Measurements from ENCODE around the gene LIPE.
"Not testable (repeated sequence)": the region's sequence is repeated elsewhere in the genome, so short reads cannot be mapped to it uniquely, and the experiment has no call there.

Gene LIPE

DNA sequence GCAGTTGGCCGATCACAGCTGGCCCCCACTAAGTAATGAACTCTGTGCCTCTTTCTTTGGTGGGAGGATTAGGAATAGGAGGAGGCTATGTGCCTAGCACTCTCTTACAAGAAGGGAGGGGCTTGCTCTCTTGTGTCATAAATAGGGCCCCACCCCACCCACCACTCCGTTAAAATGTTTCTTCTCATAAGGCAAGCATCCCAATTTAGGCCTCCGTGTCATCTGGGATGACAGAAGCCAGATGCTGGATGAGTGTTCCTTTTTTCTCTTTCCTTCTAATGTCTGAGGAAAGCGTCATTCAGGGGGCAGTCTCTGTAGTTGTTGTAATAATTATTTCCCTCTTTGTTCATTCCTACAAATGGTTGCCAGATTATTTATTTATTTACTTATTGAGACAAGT is at the start of gene LIPE:
Gene LIPE, minus strand, starts transcription at position 76 of the 400 bp plus-strand sequence. CDS start 239 bp downstream, outside the sequence.
- H3K27me3 Mint-ChIP-seq = no peaks in the 10 kb centered on the region
- no peak within 1 kb of the TSS for H3K4me3 Mint-ChIP-seq
- H3K36me3 Mint-ChIP-seq (ENCODE audit: low read depth) = no peaks in the 10 kb centered on the region
- H3K4me1 Mint-ChIP-seq (ENCODE audit: low read depth) = peaks cover 19% of the 10 kb centered on the region
- H3K9me3 Mint-ChIP-seq = no peaks in the 10 kb centered on the region
- no peak within 1 kb of the TSS for H3K27ac Mint-ChIP-seq

GRCh38 chr19:42475366-42475765 is 48.2 kb upstream of the LIPE start:
- no peaks in the 10 kb centered on the region for H3K9me3 Mint-ChIP-seq
- peaks cover 5% of the 10 kb centered on the region for H3K4me1 Mint-ChIP-seq (ENCODE audit: low read depth)
- no peaks in the 10 kb centered on the region for H3K36me3 Mint-ChIP-seq (ENCODE audit: low read depth)
- no peak overlapping the region for H3K27ac Mint-ChIP-seq
- no peaks in the 10 kb centered on the region for H3K27me3 Mint-ChIP-seq
- no peak overlapping the region for H3K4me3 Mint-ChIP-seq

DNA sequence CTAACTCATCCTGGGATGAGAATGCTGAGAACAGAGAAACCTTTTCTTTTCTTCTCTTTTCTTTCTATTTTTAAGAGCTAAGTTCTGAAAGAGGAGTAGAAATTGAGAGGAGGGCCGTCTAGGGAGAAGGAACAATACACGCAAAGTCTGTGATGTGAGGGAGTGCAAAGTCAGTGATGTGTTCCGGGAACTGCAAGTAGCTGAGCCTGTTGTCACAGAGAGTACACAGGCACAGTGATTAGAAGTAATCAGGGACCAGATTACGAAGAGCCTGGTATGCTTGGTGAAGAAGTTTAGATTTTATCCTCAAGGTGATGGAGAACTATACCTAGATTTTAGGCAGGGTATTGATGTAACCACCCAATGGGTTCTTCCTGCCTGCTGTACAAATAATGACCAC is 47.6 kb upstream of the LIPE start:
- peaks cover 8% of the 10 kb centered on the region for H3K4me1 Mint-ChIP-seq (ENCODE audit: low read depth)
- H3K27me3 Mint-ChIP-seq = no peaks in the 10 kb centered on the region
- H3K9me3 Mint-ChIP-seq = no peaks in the 10 kb centered on the region
- H3K4me3 Mint-ChIP-seq = no peak overlapping the region
- no peaks in the 10 kb centered on the region for H3K36me3 Mint-ChIP-seq (ENCODE audit: low read depth)
- no peak overlapping the region for H3K27ac Mint-ChIP-seq

GRCh38 chr19:42473686-42474085 is 46.5 kb upstream of the LIPE start:
- Mint-ChIP-seq H3K27ac (no peak overlapping the region), H3K9me3 (no peaks in the 10 kb centered on the region), H3K4me1 (ENCODE audit: low read depth) (peaks cover 15% of the 10 kb centered on the region), H3K27me3 (no peaks in the 10 kb centered on the region), H3K4me3 (no peak overlapping the region), H3K36me3 (ENCODE audit: low read depth) (no peaks in the 10 kb centered on the region)

- Mint-ChIP-seq H3K4me3 (no peak overlapping the region), H3K36me3 (ENCODE audit: low read depth) (no peaks in the 10 kb centered on the region), H3K9me3 (no peaks in the 10 kb centered on the region), H3K4me1 (ENCODE audit: low read depth) (peaks cover 24% of the 10 kb centered on the region), H3K27me3 (no peaks in the 10 kb centered on the region), H3K27ac (no peak overlapping the region)
Observed at GRCh38 chr19:42472402-42473147, 45.4 kb upstream of the LIPE start.

GRCh38 chr19:42471554-42472249 is 44.5 kb upstream of the LIPE start:
- H3K27ac Mint-ChIP-seq = no peak overlapping the region
- no peaks in the 10 kb centered on the region for H3K9me3 Mint-ChIP-seq
- H3K36me3 Mint-ChIP-seq (ENCODE audit: low read depth) = no peaks in the 10 kb centered on the region
- H3K4me3 Mint-ChIP-seq = no peak overlapping the region
- H3K4me1 Mint-ChIP-seq (ENCODE audit: low read depth) = peaks cover 32% of the 10 kb centered on the region
- H3K27me3 Mint-ChIP-seq = no peaks in the 10 kb centered on the region

GRCh38 chr19:42469311-42470235 is 42.4 kb upstream of the LIPE start:
- H3K36me3 Mint-ChIP-seq (ENCODE audit: low read depth) = no peaks in the 10 kb centered on the region
- H3K4me3 Mint-ChIP-seq = peak overlapping the region; percentile 51
- no peaks in the 10 kb centered on the region for H3K27me3 Mint-ChIP-seq
- H3K4me1 Mint-ChIP-seq (ENCODE audit: low read depth) = peaks cover 43% of the 10 kb centered on the region
- H3K27ac Mint-ChIP-seq = peak overlapping the region; percentile 93
- no peaks in the 10 kb centered on the region for H3K9me3 Mint-ChIP-seq

DNA sequence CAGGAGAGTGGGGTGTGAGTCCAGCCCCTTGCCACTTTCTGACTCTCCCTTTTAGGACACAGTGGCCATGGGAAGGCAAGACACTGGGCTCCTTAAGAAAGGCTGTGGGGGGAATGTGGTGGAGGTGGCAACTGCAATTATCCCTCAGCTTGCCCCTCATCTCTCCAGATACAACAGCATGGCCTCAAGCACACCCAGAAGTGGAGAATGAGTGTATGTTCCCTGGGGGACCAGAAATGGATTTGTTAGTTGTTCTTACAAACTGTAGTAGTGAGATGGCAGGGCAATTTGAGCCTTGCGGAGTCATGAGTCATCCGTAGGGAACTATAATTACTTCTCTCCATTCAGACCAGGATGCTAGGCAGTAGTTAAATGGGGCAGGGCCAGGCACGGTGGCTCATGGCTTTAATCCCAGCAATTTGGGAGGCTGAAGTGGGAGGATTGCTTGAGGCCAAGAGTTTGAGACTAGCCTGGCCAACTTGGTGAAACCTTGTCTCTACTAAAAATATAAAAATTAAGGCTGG is 41.1 kb upstream of the LIPE start:
- Mint-ChIP-seq H3K4me1 (ENCODE audit: low read depth) (peaks cover 43% of the 10 kb centered on the region), H3K27ac (peak overlapping the region; percentile 14), H3K27me3 (no peaks in the 10 kb centered on the region), H3K4me3 (no peak overlapping the region), H3K9me3 (no peaks in the 10 kb centered on the region), H3K36me3 (ENCODE audit: low read depth) (no peaks in the 10 kb centered on the region)

DNA sequence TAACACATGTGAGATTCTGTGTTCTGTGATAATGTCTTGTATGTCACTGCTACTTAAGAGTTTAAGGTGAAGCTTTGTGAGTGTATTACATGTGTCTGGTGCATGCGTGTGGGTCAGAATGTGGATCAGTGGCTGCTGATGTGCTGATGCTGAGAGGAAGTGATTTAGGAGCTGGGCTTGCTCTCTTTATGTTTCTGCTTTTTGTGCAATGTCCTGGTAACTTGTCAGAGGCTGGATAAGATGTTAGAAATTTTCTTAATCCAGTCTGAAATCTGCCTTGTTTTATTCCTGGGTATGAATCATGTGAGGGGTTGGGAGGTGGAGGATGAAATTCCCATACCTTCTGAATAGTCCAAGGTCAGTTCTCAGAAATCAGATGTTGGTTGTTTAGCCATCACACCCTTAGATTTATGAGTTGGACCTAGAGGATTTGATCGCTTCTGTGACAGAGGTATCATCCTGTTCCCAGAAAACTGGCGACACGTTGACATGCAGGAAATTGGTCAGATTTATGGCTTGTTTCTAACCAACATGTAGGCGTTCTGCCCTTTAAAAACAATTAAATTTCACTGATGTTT is 40.1 kb upstream of the LIPE start:
- H3K4me1 Mint-ChIP-seq (ENCODE audit: low read depth) = peaks cover 43% of the 10 kb centered on the region
- H3K4me3 Mint-ChIP-seq = no peak overlapping the region
- peak overlapping the region; percentile 1 for H3K27ac Mint-ChIP-seq
- H3K36me3 Mint-ChIP-seq (ENCODE audit: low read depth) = no peaks in the 10 kb centered on the region
- no peaks in the 10 kb centered on the region for H3K9me3 Mint-ChIP-seq
- no peaks in the 10 kb centered on the region for H3K27me3 Mint-ChIP-seq

GRCh38 chr19:42466521-42467182 is 39.5 kb upstream of the LIPE start:
- no peaks in the 10 kb centered on the region for H3K27me3 Mint-ChIP-seq
- no peaks in the 10 kb centered on the region for H3K36me3 Mint-ChIP-seq (ENCODE audit: low read depth)
- H3K9me3 Mint-ChIP-seq = no peaks in the 10 kb centered on the region
- no peak overlapping the region for H3K4me3 Mint-ChIP-seq
- H3K27ac Mint-ChIP-seq = peak overlapping the region; percentile 1
- peaks cover 43% of the 10 kb centered on the region for H3K4me1 Mint-ChIP-seq (ENCODE audit: low read depth)

DNA sequence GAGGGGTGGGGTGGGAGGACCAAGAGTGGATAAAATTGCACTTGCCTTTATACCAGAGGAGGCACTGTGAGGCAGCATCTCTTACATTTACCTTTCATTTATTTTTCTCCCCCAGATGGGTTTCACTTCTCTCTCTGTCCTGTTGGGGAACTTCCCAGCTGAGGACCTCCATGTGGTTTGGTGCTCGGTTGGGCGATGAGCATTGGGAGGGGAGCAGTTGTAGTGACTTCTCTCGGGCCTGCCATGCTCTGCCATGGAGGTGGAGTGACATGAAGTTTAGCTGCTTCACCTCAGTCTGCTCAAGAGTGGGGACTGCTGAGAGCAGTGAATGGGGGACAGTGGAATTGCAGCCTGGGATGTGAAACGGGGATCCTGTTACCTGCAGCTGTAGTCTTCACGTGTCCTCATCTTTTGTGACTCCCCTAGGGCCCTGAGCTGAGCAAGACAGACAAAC is 38.7 kb upstream of the LIPE start:
- H3K27ac Mint-ChIP-seq = peak overlapping the region; percentile 57
- no peaks in the 10 kb centered on the region for H3K9me3 Mint-ChIP-seq
- H3K27me3 Mint-ChIP-seq = no peaks in the 10 kb centered on the region
- peaks cover 43% of the 10 kb centered on the region for H3K4me1 Mint-ChIP-seq (ENCODE audit: low read depth)
- H3K36me3 Mint-ChIP-seq (ENCODE audit: low read depth) = no peaks in the 10 kb centered on the region
- no peak overlapping the region for H3K4me3 Mint-ChIP-seq

GRCh38 chr19:42461700-42462324 is 34.6 kb upstream of the LIPE start:
- Mint-ChIP-seq H3K27me3 (no peaks in the 10 kb centered on the region), H3K27ac (no peak overlapping the region), H3K36me3 (ENCODE audit: low read depth) (no peaks in the 10 kb centered on the region), H3K4me1 (ENCODE audit: low read depth) (peaks cover 12% of the 10 kb centered on the region), H3K4me3 (no peak overlapping the region), H3K9me3 (no peaks in the 10 kb centered on the region)

- H3K27me3 Mint-ChIP-seq; H3K9me3 Mint-ChIP-seq; H3K36me3 Mint-ChIP-seq (ENCODE audit: low read depth); H3K27ac Mint-ChIP-seq; H3K4me3 Mint-ChIP-seq; H3K4me1 Mint-ChIP-seq (ENCODE audit: low read depth): not testable (repeated sequence)
Observed at GRCh38 chr19:42461231-42461630, 34.0 kb upstream of the LIPE start.

GRCh38 chr19:42459926-42460325 is 32.7 kb upstream of the LIPE start:
- H3K36me3 Mint-ChIP-seq (ENCODE audit: low read depth) = no peaks in the 10 kb centered on the region
- H3K9me3 Mint-ChIP-seq = no peaks in the 10 kb centered on the region
- no peak overlapping the region for H3K4me3 Mint-ChIP-seq
- H3K27ac Mint-ChIP-seq = no peak overlapping the region
- no peaks in the 10 kb centered on the region for H3K27me3 Mint-ChIP-seq
- peaks cover 11% of the 10 kb centered on the region for H3K4me1 Mint-ChIP-seq (ENCODE audit: low read depth)

Measured in stimulated activated naive CD8-positive, alpha-beta T cell treated with anti-CD3 and anti-CD28 coated beads, Interleukin-15, Interleukin-2, amounts not matched to agents 100 ng/mL and 50 ng/mL, for 24 hours (primary cell).